Skeletal muscle tissue (tissue), 4 donors: ENCODE results near the gene HLX. TPM values are rescaled to one million over a fixed set of nuclear protein-coding genes. Genes with fewer than 3 reads are reported as not detected.
A peak's percentile ranks its signal among the peaks of the same experiment; 100 is the strongest.

Experiments
- H3K27ac ChIP-seq: one replicate; pipeline ENCODE4 v1.7.0; 2013; ENCODE audit warnings: mild to moderate bottlenecking, low read depth, low read length, inconsistent platforms
- H3K27me3 ChIP-seq, 3 donors: one replicate each; pipeline ENCODE4 v1.7.0; 2013; ENCODE audit warnings: low read length in 3 of 3; ENCODE audit not compliant: control insufficient read depth in 3 of 3, insufficient read depth in 3 of 3
- H3K36me3 ChIP-seq, 3 donors: one replicate each; pipeline ENCODE4 v1.7.0; 2013; ENCODE audit warnings: low read length in 3 of 3; ENCODE audit not compliant: control insufficient read depth in 3 of 3, insufficient read depth in 3 of 3
- H3K4me1 ChIP-seq, 3 donors: one replicate each; pipeline ENCODE4 v1.7.0; 2013; ENCODE audit warnings: low read length in 3 of 3, mild to moderate bottlenecking in 3 of 3; ENCODE audit not compliant: control insufficient read depth in 3 of 3, insufficient read depth in 3 of 3
- H3K4me3 ChIP-seq, 3 donors: one replicate each; pipeline ENCODE4 v1.7.0; 2013; ENCODE audit warnings: low read length in 3 of 3
- H3K9ac ChIP-seq, 3 donors: one replicate each; pipeline ENCODE4 v1.7.0; 2013; ENCODE audit warnings: low read length in 3 of 3, mild to moderate bottlenecking in 3 of 3, moderate library complexity in 2 of 3, low read depth in 1 of 3
- H3K9me3 ChIP-seq, 3 donors: one replicate each; pipeline ENCODE4 v1.7.0; 2013; ENCODE audit warnings: low read length in 3 of 3; ENCODE audit not compliant: control insufficient read depth in 3 of 3
- total RNA-seq: library from RNA; depleted of rRNA; stranded (reverse); fragments of >200 nt; gene quantifications from one replicate; pipeline ENCODE4 v1.2.3, GENCODE V29; 2014
- donor health status: Osteomylitis.

HLX gene
- total RNA-seq, 1 donor from 2014 or later = 9.9 TPM

DNA sequence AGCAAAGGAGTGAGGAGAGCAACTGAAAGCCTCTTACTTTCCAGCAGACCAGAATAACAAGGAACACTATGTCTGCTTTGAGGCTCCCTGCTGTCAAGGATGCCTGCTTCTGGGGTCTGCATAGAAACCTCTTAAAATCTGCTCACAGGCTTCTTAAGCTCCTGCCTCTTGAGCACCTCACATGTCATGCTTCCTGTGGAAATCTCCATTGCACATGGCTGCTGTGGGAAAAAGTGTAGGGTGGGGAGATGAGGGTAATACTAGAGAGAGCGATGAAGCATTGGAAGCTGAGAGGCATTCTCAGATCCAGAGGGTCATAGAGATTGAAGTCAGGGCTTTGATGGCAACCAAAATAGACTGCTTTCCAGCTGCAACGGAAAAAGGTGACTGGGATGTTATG is 6.2 kb upstream of the HLX start:
- Histone ChIP-seq H3K4me3 (no peak overlapping the region), H3K36me3 (no peaks in the 10 kb centered on the region), H3K27ac (no peak overlapping the region)

GRCh38 chr1:220873868-220874655 is 5.2 kb upstream of the HLX start:
- no peak overlapping the region for H3K4me3 ChIP-seq
- no peak overlapping the region for H3K27ac ChIP-seq
- peaks cover 7 to 17% (median 17%) of the 10 kb centered on the region in 3 donors for H3K4me1 ChIP-seq
- no peaks in the 10 kb centered on the region for H3K36me3 ChIP-seq
- H3K9me3 ChIP-seq = no peaks in the 10 kb centered on the region
- H3K9ac ChIP-seq = no peak overlapping the region
- H3K27me3 ChIP-seq = no peaks in the 10 kb centered on the region

More for the DNA sequence above, 6.2 kb upstream of the HLX start:
- peaks cover 0 to 11% (median 8%) of the 10 kb centered on the region in 3 donors for H3K4me1 ChIP-seq
- no peaks in the 10 kb centered on the region for H3K9me3 ChIP-seq
- H3K9ac ChIP-seq = no peak overlapping the region
- no peaks in the 10 kb centered on the region for H3K27me3 ChIP-seq

DNA sequence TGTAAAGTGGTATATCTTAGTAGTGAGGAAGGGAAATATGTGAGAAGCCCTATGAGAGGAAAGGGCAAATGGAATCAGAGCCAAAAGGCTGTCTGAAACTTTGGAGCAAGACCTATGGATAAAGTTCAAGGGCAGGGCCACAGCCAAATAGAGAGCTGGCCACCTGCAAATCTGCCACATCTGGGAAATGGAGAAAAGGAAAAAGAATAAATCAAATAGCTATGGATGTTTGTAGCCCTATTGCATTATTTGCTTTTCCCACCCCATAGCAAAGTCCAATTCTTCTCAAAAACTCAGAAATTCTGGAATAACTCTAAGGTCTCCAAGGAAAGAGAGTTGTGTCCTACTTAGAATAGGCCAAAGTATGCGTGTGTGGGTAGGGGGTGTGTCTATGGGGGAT is 4.0 kb upstream of the HLX start:
- Histone ChIP-seq H3K4me3 (no peak overlapping the region), H3K27me3 (no peaks in the 10 kb centered on the region), H3K4me1 (peaks cover 9 to 21% (median 17%) of the 10 kb centered on the region in 3 donors), H3K36me3 (no peaks in the 10 kb centered on the region), H3K9me3 (no peaks in the 10 kb centered on the region), H3K9ac (no peak overlapping the region), H3K27ac (no peak overlapping the region)

DNA sequence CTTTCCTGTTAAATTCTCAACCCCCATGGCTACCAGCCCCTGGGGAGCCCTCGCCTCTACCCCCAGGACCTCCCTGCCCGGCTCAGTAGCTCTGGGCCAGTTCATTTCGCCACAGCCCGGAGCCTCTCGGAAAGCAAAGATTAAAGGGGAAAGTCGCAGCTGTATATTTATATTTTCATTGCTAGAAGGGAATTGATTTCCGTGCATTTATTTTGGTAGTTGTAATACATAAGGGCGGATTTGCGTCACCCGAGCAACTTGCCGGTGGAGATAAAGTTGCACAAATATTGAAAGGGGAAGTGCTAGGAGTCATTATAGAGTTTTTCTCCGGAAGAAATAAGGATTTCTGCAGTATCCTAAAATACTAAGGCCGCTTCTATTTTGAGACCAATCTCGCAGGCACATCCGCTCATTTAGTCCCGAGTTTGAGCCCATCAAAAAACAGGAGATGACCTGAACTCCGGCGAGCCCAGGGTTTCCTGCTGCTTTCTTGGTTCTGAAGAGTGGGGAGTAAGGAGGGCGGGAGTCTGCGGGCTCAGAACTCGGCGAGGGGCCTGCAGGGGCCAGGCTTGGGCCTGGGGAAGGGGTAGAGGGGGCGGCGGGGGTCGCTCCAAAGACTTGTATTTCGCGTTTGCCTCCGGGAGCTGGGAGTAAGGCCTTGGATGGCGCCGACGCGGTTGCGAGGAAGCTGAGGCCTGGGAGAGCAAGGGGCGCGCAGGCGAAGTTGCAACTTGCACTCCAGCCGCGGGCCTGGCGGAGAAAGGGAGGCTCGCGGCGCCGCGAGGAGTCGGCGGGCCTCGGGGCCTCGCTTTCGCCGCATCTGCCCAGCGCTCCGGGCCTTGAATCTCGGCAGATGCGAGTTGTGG is 2.5 kb upstream of the HLX start:
- Histone ChIP-seq H3K4me1 (peaks cover 10 to 23% (median 17%) of the 10 kb centered on the region in 3 donors), H3K4me3 (peak overlapping the region in 2 of 3 donors; percentile 5 to 61), H3K27me3 (no peaks in the 10 kb centered on the region), H3K27ac (peak overlapping the region; percentile 70), H3K36me3 (peaks cover 0 to 2% (median 0%) of the 10 kb centered on the region in 3 donors), H3K9ac (peak overlapping the region in 2 of 3 donors; percentile 50 to 68), H3K9me3 (no peaks in the 10 kb centered on the region)

GRCh38 chr1:220877377-220878095 is 1.7 kb upstream of the HLX start:
- Histone ChIP-seq H3K9me3 (no peaks in the 10 kb centered on the region), H3K9ac (peak overlapping the region in 2 of 3 donors; percentile 50 to 68), H3K27me3 (no peaks in the 10 kb centered on the region), H3K4me1 (peaks cover 16 to 30% (median 22%) of the 10 kb centered on the region in 3 donors), H3K4me3 (peak overlapping the region; percentile 10 to 61 (median 56)), H3K36me3 (peaks cover 4 to 7% (median 4%) of the 10 kb centered on the region in 3 donors), H3K27ac (peak overlapping the region; percentile 70)

GRCh38 chr1:220878191-220879075 is 810 bp upstream of the HLX start:
- peaks cover 18 to 37% (median 26%) of the 10 kb centered on the region in 3 donors for H3K4me1 ChIP-seq
- H3K9ac ChIP-seq = peak overlapping the region; percentile 65 to 91 (median 90)
- no peaks in the 10 kb centered on the region for H3K27me3 ChIP-seq
- H3K9me3 ChIP-seq = no peaks in the 10 kb centered on the region
- H3K4me3 ChIP-seq = peak overlapping the region; percentile 75 to 84 (median 84)
- H3K36me3 ChIP-seq = peaks cover 7 to 10% (median 7%) of the 10 kb centered on the region in 3 donors
- peak overlapping the region; percentile 91 for H3K27ac ChIP-seq

DNA sequence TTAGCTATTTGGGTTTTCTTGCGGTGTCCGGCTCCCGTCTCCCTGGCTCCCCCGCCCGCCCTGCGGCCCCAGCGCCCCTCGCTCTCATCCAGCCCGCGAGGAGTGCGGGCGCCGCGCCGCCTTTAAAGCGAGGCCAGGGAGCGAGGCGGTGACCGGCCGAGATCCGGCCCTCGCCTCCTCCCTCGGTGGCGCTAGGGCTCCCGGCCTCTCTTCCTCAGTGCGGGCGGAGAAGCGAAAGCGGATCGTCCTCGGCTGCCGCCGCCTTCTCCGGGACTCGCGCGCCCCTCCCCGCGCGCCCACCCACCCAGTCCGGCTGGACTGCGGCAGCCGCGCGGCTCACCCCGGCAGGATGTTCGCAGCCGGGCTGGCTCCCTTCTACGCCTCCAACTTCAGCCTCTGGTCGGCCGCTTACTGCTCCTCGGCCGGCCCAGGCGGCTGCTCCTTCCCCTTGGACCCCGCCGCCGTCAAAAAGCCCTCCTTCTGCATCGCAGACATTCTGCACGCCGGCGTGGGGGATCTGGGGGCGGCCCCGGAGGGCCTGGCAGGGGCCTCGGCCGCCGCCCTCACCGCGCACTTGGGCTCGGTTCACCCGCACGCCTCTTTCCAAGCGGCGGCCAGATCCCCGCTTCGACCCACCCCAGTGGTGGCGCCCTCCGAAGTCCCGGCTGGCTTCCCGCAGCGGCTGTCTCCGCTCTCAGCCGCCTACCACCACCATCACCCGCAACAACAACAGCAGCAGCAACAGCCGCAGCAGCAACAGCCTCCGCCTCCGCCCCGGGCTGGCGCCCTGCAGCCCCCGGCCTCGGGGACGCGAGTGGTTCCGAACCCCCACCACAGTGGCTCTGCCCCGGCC is 492 bp downstream of the HLX start:
- Histone ChIP-seq H3K27me3 (no peaks in the 10 kb centered on the region), H3K36me3 (peaks cover 18 to 21% (median 20%) of the 10 kb centered on the region in 3 donors), H3K9ac (peak overlapping the region; percentile 72 to 91 (median 90)), H3K4me1 (peaks cover 20 to 37% (median 22%) of the 10 kb centered on the region in 3 donors), H3K27ac (peak overlapping the region; percentile 91), H3K9me3 (no peaks in the 10 kb centered on the region), H3K4me3 (peak overlapping the region; percentile 75 to 84 (median 84))

GRCh38 chr1:220880362-220880670 is 1.1 kb downstream of the HLX start:
- Histone ChIP-seq H3K9ac (peak overlapping the region; percentile 72 to 91 (median 90)), H3K27ac (peak overlapping the region; percentile 91), H3K9me3 (no peaks in the 10 kb centered on the region), H3K4me3 (peak overlapping the region; percentile 75 to 84 (median 84)), H3K27me3 (no peaks in the 10 kb centered on the region), H3K4me1 (peaks cover 20 to 37% (median 22%) of the 10 kb centered on the region in 3 donors), H3K36me3 (peaks cover 22 to 26% (median 25%) of the 10 kb centered on the region in 3 donors)
